ENCODE measurements around the gene SLK. TPM values are rescaled to one million over a fixed set of nuclear protein-coding genes. Genes with fewer than 3 reads are reported as not detected.
A peak's percentile ranks its signal among the peaks of the same experiment; 100 is the strongest.

SLK gene
- total and polyA plus RNA-seq, 2 of the 13 experiments (the other 11 are each of a cell fraction or from before 2014, with no cell fraction given), result 3.4 to 22.8 TPM

GRCh38 chr10:103918053-103918846 is 48.7 kb upstream of the SLK start, which contains the start of gene STN1 (continued):
- TF ChIP-seq HNF1A (IDR thresholded peaks at IDR 0.05; ENCODE audit: low read depth), result no peak
- peak; percentile 60; the same call in 1 of the 2 replicates for TF ChIP-seq HNF1A (CRISPR knock-in tag; IDR thresholded peaks at IDR 0.05; ENCODE audit: borderline replicate concordance)
- TF ChIP-seq E2F1 (CRISPR knock-in tag; IDR thresholded peaks at IDR 0.05), result 0 out of 2 replicates have a peak, but pooled peaks have one; percentile 73
- peak; percentile 59 for TF ChIP-seq REPIN1 (CRISPR knock-in tag; IDR thresholded peaks at IDR 0.05; ENCODE audit: borderline replicate concordance, low read depth)
- TF ChIP-seq ZFYVE20 (CRISPR knock-in tag; IDR thresholded peaks at IDR 0.05; ENCODE audit: borderline replicate concordance, low read depth), result no peak
- TF ChIP-seq SP5 (CRISPR knock-in tag; IDR thresholded peaks at IDR 0.05; ENCODE audit: borderline replicate concordance, low read depth), result peak; percentile 84
- TF ChIP-seq RORA (CRISPR knock-in tag; IDR thresholded peaks at IDR 0.05), result no peak
- TF ChIP-seq TBX2 (CRISPR knock-in tag; IDR thresholded peaks at IDR 0.05; ENCODE audit: borderline replicate concordance), result peak; percentile 24; the same call in 1 of the 2 replicates
- TF ChIP-seq ZFP36L1 (CRISPR knock-in tag; IDR thresholded peaks at IDR 0.05), result 0 out of 2 replicates have a peak, but pooled peaks have one; percentile 18
- 0 out of 2 replicates have a peak, but pooled peaks have one; percentile 47 for TF ChIP-seq SMYD3 (CRISPR knock-in tag; IDR thresholded peaks at IDR 0.05)
- TF ChIP-seq U2AF1 (optimal IDR thresholded peaks at IDR 0.05; ENCODE audit: low read depth, low read length), result no peak
- TF ChIP-seq ZNF441 (CRISPR knock-in tag; IDR thresholded peaks at IDR 0.05; ENCODE audit: borderline replicate concordance), result peak; percentile 56; the same call in 1 of the 2 replicates
- no peak for TF ChIP-seq NCOA1 (CRISPR knock-in tag; IDR thresholded peaks at IDR 0.05)
- TF ChIP-seq ZUFSP (CRISPR knock-in tag; IDR thresholded peaks at IDR 0.05; ENCODE audit: borderline replicate concordance), result no peak
- TF ChIP-seq STAT6 (CRISPR knock-in tag; IDR thresholded peaks at IDR 0.05; ENCODE audit: borderline replicate concordance), result peak; percentile 25; the same call in 1 of the 2 replicates
- no peak for TF ChIP-seq KAT7 (CRISPR knock-in tag; IDR thresholded peaks at IDR 0.05; ENCODE audit: borderline replicate concordance)
- TF ChIP-seq ISX (CRISPR knock-in tag; conservative IDR thresholded peaks at IDR 0.05), result no peak
- peak; percentile 82 for TF ChIP-seq GATAD2A (CRISPR knock-in tag; IDR thresholded peaks at IDR 0.05)
- no peak for TF ChIP-seq KMT2B (CRISPR knock-in tag; IDR thresholded peaks at IDR 0.05)

Measured in HepG2 (cell line).